Thyroid gland (tissue), 4 donors: Measurements from ENCODE around the gene ZKSCAN7. TPM values are rescaled to one million over a fixed set of nuclear protein-coding genes. Genes with fewer than 3 reads are reported as not detected.
A peak's percentile ranks its signal among the peaks of the same experiment; 100 is the strongest.

Experiments
- DNase-seq, 2 donors: peaks; one replicate each; pipeline ENCODE4 v3.0.0-alpha.2; 2019
- H3K27ac ChIP-seq, 3 donors: fragments of 200-600 bp; sonication (generic); 1 replicate in 2 of 3; 2 replicates in 1 of 3; pipeline ENCODE4 v1.5.1; 2016 to 2019; ENCODE audit warnings: mild to moderate bottlenecking in 1 of 3, moderate library complexity in 1 of 3
- H3K27me3 ChIP-seq: fragments of 200-600 bp; sonication (generic); one replicate; pipeline ENCODE4 v1.5.1; 2019
- H3K36me3 ChIP-seq, 2 donors: fragments of 200-600 bp; sonication (generic); one replicate each; pipeline ENCODE4 v1.5.1; 2016 to 2019
- H3K4me1 ChIP-seq, 2 donors: fragments of 200-600 bp; sonication (generic); one replicate each; pipeline ENCODE4 v1.5.1; 2017 to 2019
- H3K4me3 ChIP-seq, 3 donors: fragments of 200-600 bp; sonication (generic); replicated peaks in 1 of 3; 1 replicate in 2 of 3; 2 replicates in 1 of 3; pipeline ENCODE4 v1.5.1; 2016; ENCODE audit warnings: mild to moderate bottlenecking in 1 of 3
- H3K9me3 ChIP-seq: fragments of 200-600 bp; sonication (generic); one replicate; pipeline ENCODE4 v1.5.1; 2017
- CTCF ChIP-seq, 6 experiments: fragments of 200-600 bp in 3 of 6; fragments of 450-650 bp in 3 of 6; sonication (generic) in 3 of 6; IDR thresholded peaks; one replicate each; pipeline ENCODE4 v1.5.1; 2016 to 2019; ENCODE audit warnings: antibody characterized with exemption in 6 of 6, mild to moderate bottlenecking in 2 of 6, inconsistent platforms in 1 of 6, moderate library complexity in 1 of 6
- POLR2A ChIP-seq, 2 donors: fragments of 450-650 bp; IDR thresholded peaks; one replicate each; pipeline ENCODE4 v1.6.1; 2017; ENCODE audit warnings: antibody characterized with exemption in 2 of 2, mild to moderate bottlenecking in 2 of 2, moderate library complexity in 1 of 2
- WGBS, 2 donors: methylation state at CpG; one replicate each; pipeline ENCODE4 v1.1.5; 2017; 5-methylcytosine and 5-hydroxymethylcytosine counted together
- intact Hi-C: fragments of 100-400 bp; cut with DNase I; formaldehyde crosslinking; loops from one replicate; pipeline ENCODE4 v1.15.1; 2023
- total RNA-seq, 4 donors: library from RNA; depleted of rRNA; stranded (reverse); fragments of >200 nt; gene quantifications; one replicate each; pipeline ENCODE4 v1.2.3, GENCODE V29; 2016

ZKSCAN7 gene
- total RNA-seq, 4 donors from 2014 or later: 6.1 to 12.0 (median 10.0) TPM

GRCh38 chr3:44584646-44585501 is 29.9 kb downstream of the ZKSCAN7 start, which contains the start of gene ZNF660:
Gene ZNF660, plus strand, starts transcription at chr3:44584964. Its CDS starts 9,230 bp downstream, at chr3:44594194.
- Histone ChIP-seq H3K36me3 (no peaks in the 10 kb centered on the region), H3K9me3 (no peaks in the 10 kb centered on the region), H3K27ac (peak within 1 kb of the TSS in 1 of 3 donors; percentile 35), H3K27me3 (no peaks in the 10 kb centered on the region), H3K4me3 (peak within 1 kb of the TSS; percentile 32 to 57 (median 40)), H3K4me1 (peaks cover 0 to 5% of the 10 kb centered on the region in 2 donors)
- WGBS, 2 donors: 1 to 6% methylated on average over 26 to 33 of the region's 41 CpGs
- TF ChIP-seq POLR2A (IDR thresholded peaks at IDR 0.05) (peak in 1 of 2 donors; percentile 54), CTCF (IDR thresholded peaks at IDR 0.05) (no peak)
- peak; percentile 60 to 64 for DNase-seq
- intact Hi-C loops: no loop called here

DNA sequence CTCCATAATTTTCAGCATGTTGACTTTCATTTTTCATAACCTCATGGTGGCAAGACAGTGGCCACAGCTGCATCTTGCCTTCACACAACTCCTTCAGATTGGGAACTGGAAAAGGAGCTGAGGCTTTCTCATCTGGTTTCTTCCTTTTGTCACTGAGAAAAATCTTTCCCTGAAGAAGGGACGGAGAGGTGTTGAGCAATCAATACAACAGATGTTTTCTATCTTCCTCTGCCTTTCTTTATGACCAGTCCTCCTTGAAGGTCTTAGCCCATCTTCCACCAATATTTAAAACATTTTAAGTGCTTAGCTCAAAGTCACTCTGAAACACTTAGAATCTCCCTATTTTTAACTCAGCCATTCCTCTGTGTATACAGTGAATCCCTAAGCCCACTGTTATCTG is 41.6 kb downstream of the ZKSCAN7 start:
- Histone ChIP-seq H3K27me3 (no peaks in the 10 kb centered on the region), H3K27ac (no peak overlapping the region), H3K36me3 (peaks cover 0 to 8% of the 10 kb centered on the region in 2 donors), H3K4me1 (no peaks in the 10 kb centered on the region), H3K4me3 (no peak overlapping the region), H3K9me3 (no peaks in the 10 kb centered on the region)
- intact Hi-C loops: no loop called here
- no peak for TF ChIP-seq CTCF (IDR thresholded peaks at IDR 0.05)
- no peak for TF ChIP-seq POLR2A (IDR thresholded peaks at IDR 0.05)
- no peak for DNase-seq
- 92 to 98% methylated on average over 1 of the region's 1 CpG for WGBS, 2 donors

DNA sequence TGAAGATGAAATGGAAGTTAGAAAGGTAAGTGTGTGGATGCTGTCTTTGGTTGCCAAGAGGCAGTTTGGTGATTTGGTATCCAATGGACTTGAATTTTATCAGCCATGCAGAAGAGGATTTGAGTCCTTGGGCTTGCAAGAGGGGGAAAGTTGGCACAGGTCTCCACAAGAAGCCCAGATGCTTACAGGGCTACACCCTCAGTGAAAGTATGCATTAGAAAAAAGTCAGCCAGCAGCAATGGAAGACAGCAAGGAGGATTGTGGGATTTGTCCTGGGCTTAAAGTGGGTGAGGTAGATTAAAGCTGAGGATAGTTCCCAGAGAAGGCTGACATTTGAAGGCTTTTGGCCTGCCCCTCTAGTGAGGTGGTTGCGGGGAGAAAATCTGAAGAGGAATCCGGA is 46.8 kb downstream of the ZKSCAN7 start:
- Histone ChIP-seq H3K4me3 (no peak overlapping the region), H3K27me3 (no peaks in the 10 kb centered on the region), H3K27ac (no peak overlapping the region), H3K4me1 (no peaks in the 10 kb centered on the region), H3K36me3 (no peaks in the 10 kb centered on the region), H3K9me3 (no peaks in the 10 kb centered on the region)
- no peak for DNase-seq
- TF ChIP-seq CTCF (IDR thresholded peaks at IDR 0.05) (no peak), POLR2A (IDR thresholded peaks at IDR 0.05) (no peak)
- 99 to 100% methylated on average over 2 of the region's 2 CpGs for WGBS, 2 donors
- intact Hi-C loops: no loop called here

DNA sequence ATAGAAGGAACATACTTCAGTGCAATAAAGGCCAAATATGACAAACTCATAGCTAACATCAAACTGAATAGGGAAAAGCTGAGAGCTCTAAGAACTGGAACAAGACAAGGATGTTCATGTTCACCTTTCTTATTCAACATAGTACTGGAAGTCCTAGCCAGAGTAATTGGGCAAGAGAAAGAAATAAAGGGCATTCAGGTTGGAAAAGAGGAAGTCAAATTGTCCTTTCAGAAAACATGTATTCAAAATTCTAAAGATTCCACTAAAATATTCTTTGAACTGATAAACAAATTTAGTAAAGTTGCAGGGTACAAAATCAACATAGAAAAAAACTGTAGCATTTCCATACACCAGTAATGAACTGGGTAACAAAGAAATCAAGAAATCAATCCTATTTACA is 57.7 kb downstream of the ZKSCAN7 start:
- Histone ChIP-seq H3K4me1 (no peaks in the 10 kb centered on the region), H3K27me3 (no peaks in the 10 kb centered on the region), H3K36me3 (no peaks in the 10 kb centered on the region), H3K27ac (no peak overlapping the region), H3K4me3 (no peak overlapping the region), H3K9me3 (no peaks in the 10 kb centered on the region)
- DNase-seq: no peak
- intact Hi-C loops: no loop called here
- TF ChIP-seq CTCF (IDR thresholded peaks at IDR 0.05): no peak
- no peak for TF ChIP-seq POLR2A (IDR thresholded peaks at IDR 0.05)

Other genes starting within 250 kb of the ZKSCAN7 start
- 10 to 100 TPM; 26.2 to 33.3 (median 27.7) TPM for gene TCAIM, start 216.4 kb upstream of the ZKSCAN7 start, total RNA-seq
- 1 to 10 TPM; 9.0 to 9.9 (median 9.2) TPM for gene ZNF445, start 77.5 kb upstream of the ZKSCAN7 start, total RNA-seq
- gene ZNF660, start 29.8 kb downstream of the ZKSCAN7 start, total RNA-seq: 1 to 10 TPM; 2.8 to 9.2 (median 5.4) TPM
- gene ZNF197, start 69.8 kb downstream of the ZKSCAN7 start, total RNA-seq: 10 to 100 TPM; 17.4 to 39.2 (median 26.9) TPM
- gene ZNF35, start 93.5 kb downstream of the ZKSCAN7 start, total RNA-seq: 10 to 100 TPM in 3 of 4 donors, 1 to 10 TPM in 1; 8.6 to 19.2 (median 12.5) TPM
- gene ZNF502, start 157.5 kb downstream of the ZKSCAN7 start, total RNA-seq: 10 to 100 TPM in 1 of 4 donors, 1 to 10 TPM in 3; 6.4 to 11.1 (median 8.2) TPM
- gene ZNF501, start 174.4 kb downstream of the ZKSCAN7 start, total RNA-seq: 10 to 100 TPM in 1 of 4 donors, 1 to 10 TPM in 3; 2.8 to 15.9 (median 4.6) TPM
- 10 to 100 TPM; 28.4 to 38.7 (median 30.4) TPM for gene KIAA1143, start 206.4 kb downstream of the ZKSCAN7 start, total RNA-seq
- gene KIF15, start 206.6 kb downstream of the ZKSCAN7 start, total RNA-seq: 1 to 10 TPM in 1 of 4 donors, under 1 TPM in 2, not detected in 1; 0.15 to 1.8 (median 0.33) TPM